Measurements from ENCODE around the gene MYL7.

MYL7 gene

GRCh38 chr7:44098092-44099068, 42.8 kb downstream of the MYL7 start:
- no peak for FAIRE-seq

GRCh38 chr7:44097064-44097932, 43.8 kb downstream of the MYL7 start:
- FAIRE-seq: no peak

DNA sequence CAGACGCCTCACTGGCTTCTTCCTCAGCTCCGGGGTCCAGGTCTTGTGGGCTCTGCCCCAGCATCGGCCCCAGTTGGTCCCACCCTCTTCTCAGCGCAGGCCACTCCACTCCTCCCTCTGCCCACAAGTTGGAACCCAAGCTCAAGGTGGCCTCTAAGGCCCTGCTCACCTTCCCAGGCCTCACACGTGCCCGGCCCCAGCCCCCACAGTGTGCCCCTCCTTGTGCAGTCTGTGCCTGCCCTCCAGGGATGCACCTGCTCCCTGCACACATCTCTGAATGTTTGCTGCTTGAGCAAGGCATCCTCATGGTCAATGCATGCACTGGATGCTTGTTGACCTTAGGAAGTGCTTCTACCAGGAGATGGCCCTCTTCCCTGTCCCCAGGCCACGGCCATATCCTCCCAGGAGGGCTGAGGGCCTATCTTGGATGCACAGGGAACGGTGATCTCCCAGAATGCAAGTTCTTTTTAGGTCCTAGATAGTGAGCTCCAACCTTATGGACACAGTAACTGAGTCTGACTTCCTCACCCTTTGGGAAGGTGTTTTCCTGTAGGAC, 44.7 kb downstream of the MYL7 start:
- FAIRE-seq: no peak

DNA sequence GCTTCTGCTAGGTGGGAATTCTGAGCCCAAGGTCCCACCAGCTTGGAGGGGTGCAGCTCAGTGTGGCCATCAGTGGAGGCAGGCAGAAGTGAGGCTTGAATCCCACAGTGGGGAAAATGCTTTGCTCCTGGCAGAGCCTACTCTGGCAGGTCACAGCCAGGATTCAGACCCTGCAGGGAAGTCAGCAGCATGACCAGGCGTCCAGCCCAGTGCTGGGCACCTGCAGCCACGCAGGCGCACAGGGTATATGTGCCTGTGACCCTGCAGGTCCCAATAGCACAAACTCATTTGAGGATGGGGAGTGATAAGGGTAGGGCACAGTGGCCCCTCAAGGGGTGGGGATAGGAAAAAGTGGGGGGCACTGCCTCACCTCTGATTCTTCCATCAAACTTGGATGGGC, 45.4 kb downstream of the MYL7 start:
- no peak for FAIRE-seq

GRCh38 chr7:44094883-44095592, 46.1 kb downstream of the MYL7 start:
- FAIRE-seq: no peak

GRCh38 chr7:44094365-44094764, 46.8 kb downstream of the MYL7 start:
- FAIRE-seq: no peak

DNA sequence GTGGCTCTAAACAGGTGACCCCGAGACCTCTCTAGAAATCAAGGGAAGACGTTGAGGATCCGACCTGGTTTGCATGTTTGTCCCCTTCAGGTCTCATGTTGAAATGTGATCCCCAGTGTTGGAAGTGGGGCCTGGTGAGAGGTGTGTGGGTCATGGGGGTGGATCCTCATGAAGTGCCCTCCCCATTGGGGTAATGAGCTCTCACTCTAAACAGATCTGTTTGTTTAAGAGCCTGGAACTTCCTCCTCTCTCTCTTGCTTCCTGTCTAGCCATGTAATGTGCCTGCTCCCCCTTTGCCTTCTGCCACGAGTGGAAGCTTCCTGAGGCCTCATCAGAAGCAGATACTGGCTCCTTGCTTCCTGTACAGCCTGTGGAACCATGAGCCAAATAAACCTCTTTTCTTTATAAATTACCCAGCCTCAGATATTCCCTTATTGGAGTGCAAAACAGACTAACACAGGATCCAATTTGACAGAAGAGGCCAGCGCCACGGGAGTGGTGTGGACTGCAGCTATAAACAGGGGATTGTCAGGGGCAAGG, 48.0 kb downstream of the MYL7 start:
- FAIRE-seq: no peak
